ENCODE results near the gene CLPSL1. TPM values are rescaled to one million over a fixed set of nuclear protein-coding genes. Genes with fewer than 3 reads are reported as not detected.

The CLPSL1 gene
- total RNA-seq, 1 donor from 2014 or later: not detected

DNA sequence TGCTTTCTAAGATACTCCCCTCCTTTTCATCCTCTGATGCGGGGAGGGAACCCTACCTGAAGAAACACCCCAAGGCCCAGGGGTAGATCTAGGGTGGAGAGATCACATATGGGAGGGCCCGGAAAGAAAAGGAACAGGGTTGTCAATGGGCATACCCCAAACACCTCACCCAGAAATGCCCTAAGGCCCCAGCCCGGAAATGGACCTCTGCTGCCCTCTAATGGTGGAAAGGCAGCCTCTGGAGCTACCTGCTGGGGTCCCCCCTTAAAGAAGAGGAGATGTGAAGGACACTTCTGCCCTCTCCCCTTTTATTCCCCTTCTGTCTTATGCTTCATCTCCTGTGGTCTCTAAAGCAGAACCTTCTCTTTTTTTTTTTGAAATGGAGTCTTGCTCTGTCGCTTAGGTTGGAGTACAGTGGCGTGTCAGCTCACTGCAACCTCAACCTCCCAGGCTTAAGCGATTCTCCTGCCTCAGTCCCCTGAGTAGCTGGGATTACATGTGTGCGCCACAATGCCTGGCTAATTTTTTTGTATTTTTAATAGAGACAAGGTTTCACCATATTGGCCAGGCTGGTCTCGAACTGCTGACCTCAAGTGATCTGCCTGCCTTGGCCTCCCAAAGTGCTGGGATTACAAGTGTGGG is 44.4 kb upstream of the CLPSL1 start:
- ATAC-seq: peak; percentile 55
- H3K4me1 ChIP-seq: peaks cover 23% of the 10 kb centered on the region
- peak; percentile 95 for TF ChIP-seq CTCF (IDR thresholded peaks at IDR 0.05)
- H3K9me3 ChIP-seq: no peaks in the 10 kb centered on the region
- H3K4me3 ChIP-seq: no peak overlapping the region
- intact Hi-C loops (cut with DNase I): loop anchor here (5.0 kb wide), 1 partner anchor 154 kb away; no protein-coding TSS in a partner anchor
- H3K36me3 ChIP-seq: no peaks in the 10 kb centered on the region
- DNase-seq: peak; percentile 84
- H3K27ac ChIP-seq: no peak overlapping the region
- H3K27me3 ChIP-seq: no peaks in the 10 kb centered on the region

DNA sequence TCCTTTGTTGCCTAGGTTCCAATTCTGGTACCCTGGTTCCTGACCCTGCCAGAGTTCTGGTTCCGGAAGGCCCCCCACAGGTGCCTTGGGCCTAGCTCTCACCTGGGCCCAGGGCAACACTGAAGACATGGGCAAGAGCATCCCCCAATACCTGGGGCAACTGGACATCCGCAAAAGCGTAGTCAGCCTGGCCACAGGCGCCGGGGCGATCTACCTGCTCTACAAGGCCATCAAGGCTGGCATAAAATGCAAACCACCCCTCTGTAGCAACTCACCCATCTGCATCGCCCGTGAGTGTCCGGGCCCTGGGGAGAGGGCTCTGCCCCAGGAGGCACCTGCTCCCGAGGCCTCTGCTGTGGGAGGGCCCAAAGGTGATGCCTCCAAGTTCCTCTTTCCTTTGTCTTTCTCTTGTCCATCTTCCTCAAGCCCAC is 43.8 kb upstream of the CLPSL1 start, which contains the start of gene ARMC12:
TSS of gene ARMC12 (plus strand) at position 51 of the 431 bp plus-strand sequence. CDS start at position 128, 77 bp downstream.
- H3K27ac ChIP-seq: no peak within 1 kb of the TSS
- no peak for TF ChIP-seq CTCF (IDR thresholded peaks at IDR 0.05)
- DNase-seq: no peak
- intact Hi-C loops (cut with DNase I): loop anchor here (5.0 kb wide), 1 partner anchor 155 kb away; no protein-coding TSS in a partner anchor
- no peaks in the 10 kb centered on the region for H3K27me3 ChIP-seq
- no peak within 1 kb of the TSS for H3K4me3 ChIP-seq
- no peaks in the 10 kb centered on the region for H3K9me3 ChIP-seq
- H3K36me3 ChIP-seq: no peaks in the 10 kb centered on the region
- ATAC-seq: no peak
- H3K4me1 ChIP-seq: peaks cover 23% of the 10 kb centered on the region

DNA sequence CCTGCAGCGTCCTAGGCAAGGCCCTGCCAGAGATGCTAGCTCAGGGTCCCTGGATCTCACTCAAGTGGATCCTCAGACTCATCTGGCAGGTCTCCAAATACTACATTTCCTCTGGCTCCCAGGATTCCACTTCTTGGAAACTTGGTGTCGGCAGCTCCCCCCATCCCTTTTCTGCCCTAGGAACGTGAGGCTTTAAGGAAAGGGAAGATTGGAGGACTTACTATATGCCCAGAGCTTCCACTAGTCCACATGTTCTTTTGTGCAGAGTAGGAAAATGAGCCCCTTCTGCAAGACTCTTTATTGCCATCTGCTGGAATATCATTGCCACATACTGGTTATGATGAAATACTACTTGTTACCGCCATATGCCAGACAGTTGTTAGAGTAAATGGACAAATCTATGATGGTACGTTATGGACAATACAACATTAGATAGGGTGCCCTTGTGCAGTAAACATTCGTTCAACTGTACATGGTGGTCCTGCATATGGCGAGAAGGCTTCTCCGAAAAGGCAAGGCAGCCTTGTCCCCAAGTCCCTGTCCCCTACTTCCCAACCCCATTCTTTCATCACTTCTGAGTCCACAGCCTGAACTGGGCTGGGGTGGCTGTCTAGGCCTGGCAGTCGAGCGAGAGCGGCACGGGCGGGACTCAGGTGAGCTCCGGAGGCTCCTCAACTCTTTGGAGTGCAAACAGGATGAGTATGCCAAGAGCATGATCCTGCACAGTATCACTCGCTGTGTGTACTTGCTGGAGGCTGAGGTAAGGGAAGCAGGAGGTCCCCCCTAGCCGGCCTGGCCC is 43.2 kb upstream of the CLPSL1 start:
- H3K27me3 ChIP-seq: no peaks in the 10 kb centered on the region
- no peak overlapping the region for H3K27ac ChIP-seq
- peaks cover 20% of the 10 kb centered on the region for H3K4me1 ChIP-seq
- H3K36me3 ChIP-seq: no peaks in the 10 kb centered on the region
- H3K4me3 ChIP-seq: no peak overlapping the region
- no peaks in the 10 kb centered on the region for H3K9me3 ChIP-seq
- ATAC-seq (peak; percentile 87), DNase-seq (no peak)
- TF ChIP-seq CTCF (IDR thresholded peaks at IDR 0.05): peak; percentile 87
- intact Hi-C loops (cut with DNase I): loop anchor here (5.0 kb wide), 1 partner anchor 155 kb away; no protein-coding TSS in a partner anchor

DNA sequence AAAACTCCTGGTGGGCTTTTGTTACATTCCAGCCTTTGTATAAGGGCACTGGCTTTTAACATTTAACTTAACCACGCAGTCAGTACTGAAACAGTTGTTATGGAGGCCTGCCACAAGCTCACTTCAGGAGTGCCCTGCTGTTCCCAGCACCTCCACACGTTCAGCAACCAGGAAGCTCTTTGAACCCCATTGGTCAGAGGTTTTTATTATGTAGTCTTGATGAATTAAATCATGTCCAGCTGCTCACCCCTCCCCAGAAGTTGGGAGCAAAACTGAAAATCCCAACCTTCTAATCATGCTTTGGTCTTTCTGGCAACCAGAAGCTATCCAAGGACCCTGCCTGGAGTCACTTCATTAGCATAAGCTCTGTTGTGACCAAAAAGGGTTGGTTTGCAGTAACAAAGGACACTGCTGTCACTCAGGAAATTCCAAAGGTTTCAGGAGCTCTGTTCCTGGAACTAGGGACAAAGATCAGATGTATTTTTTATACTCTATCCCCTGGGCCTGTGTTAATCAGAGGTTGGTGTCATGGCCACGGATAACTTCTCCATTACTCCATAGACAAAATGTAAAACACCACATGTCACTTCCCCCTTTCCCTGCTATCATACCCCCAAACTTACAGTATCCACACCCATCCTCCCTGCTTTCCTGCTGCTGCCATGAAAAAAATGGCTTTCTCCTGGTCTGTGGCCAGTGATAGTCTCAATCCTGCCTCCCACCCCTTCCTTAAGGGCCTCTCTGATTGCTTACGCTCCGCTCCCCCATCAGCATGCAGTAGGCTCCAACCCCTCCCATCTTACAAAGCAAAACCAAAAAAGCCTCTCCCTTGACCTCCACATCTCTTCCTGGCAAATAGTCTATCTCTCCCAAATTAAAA is 40.9 kb upstream of the CLPSL1 start:
- Histone ChIP-seq H3K4me3 (no peak overlapping the region), H3K4me1 (peaks cover 4% of the 10 kb centered on the region), H3K27ac (no peak overlapping the region), H3K36me3 (no peaks in the 10 kb centered on the region), H3K9me3 (no peaks in the 10 kb centered on the region), H3K27me3 (no peaks in the 10 kb centered on the region)
- intact Hi-C loops (cut with DNase I): loop anchor here (5.0 to 10.0 kb wide), 2 partner anchors 158 to 215 kb away; no protein-coding TSS in a partner anchor
- ATAC-seq (no peak), DNase-seq (no peak)
- no peak for TF ChIP-seq CTCF (IDR thresholded peaks at IDR 0.05)

DNA sequence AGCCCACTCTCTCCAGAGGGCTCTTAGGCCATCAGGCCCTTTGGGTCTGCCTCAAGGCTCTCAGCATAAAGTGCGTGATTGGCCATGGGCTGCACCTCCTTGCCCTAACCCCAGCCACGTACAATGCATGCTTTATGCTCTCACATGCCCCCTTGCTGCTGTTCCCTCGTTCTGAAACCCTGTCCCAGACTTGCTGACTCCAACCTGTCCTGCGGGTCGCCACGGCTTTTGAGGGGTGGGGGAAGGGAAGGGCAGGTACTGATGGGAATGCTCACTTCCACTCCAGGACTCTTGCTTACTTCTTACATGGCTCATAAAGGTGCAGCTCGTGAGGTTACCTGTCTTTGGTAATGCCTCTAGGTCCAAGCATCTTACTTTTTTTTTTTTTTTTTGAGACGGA is 38.0 kb upstream of the CLPSL1 start:
- Histone ChIP-seq H3K27me3 (no peaks in the 10 kb centered on the region), H3K27ac (no peak overlapping the region), H3K4me1 (no peaks in the 10 kb centered on the region), H3K36me3 (no peaks in the 10 kb centered on the region), H3K4me3 (no peak overlapping the region), H3K9me3 (no peaks in the 10 kb centered on the region)
- intact Hi-C loops (cut with DNase I): loop anchor here (10.0 kb wide), 1 partner anchor 218 kb away; no protein-coding TSS in a partner anchor
- TF ChIP-seq CTCF (IDR thresholded peaks at IDR 0.05): no peak
- ATAC-seq (no peak), DNase-seq (no peak)
